ENCODE results near the gene SV2C.

The SV2C gene

GRCh38 chr5:76388791-76389512, 305.8 kb downstream of the SV2C start:
- no peak for DNase-seq

- DNase-seq = no peak
Measured at GRCh38 chr5:76389513-76390154, 306.5 kb downstream of the SV2C start.

- DNase-seq = no peak
Measured at GRCh38 chr5:76391014-76391413, 307.8 kb downstream of the SV2C start.

GRCh38 chr5:76393035-76393680, 310.0 kb downstream of the SV2C start:
- no peak for DNase-seq

GRCh38 chr5:76397200-76397599, 314.0 kb downstream of the SV2C start:
- DNase-seq = no peak

GRCh38 chr5:76399268-76399667, 316.1 kb downstream of the SV2C start:
- no peak for DNase-seq

- DNase-seq = no peak
Measured at GRCh38 chr5:76400466-76400865, 317.3 kb downstream of the SV2C start.

GRCh38 chr5:76401801-76402250, 318.6 kb downstream of the SV2C start:
- no peak for DNase-seq

GRCh38 chr5:76402251-76402885, 319.2 kb downstream of the SV2C start:
- DNase-seq = no peak

- DNase-seq = no peak
Measured at GRCh38 chr5:76402886-76403765, 319.9 kb downstream of the SV2C start, which contains the start of gene IQGAP2. IQGAP2 (plus strand) TSS chr5:76403285; CDS start chr5:76403546, 261 bp downstream.

All from cortex of kidney (tissue), 1 donor.